Thyroid gland (tissue), 4 donors: ENCODE data around the gene EPS15. TPM values are rescaled to one million over a fixed set of nuclear protein-coding genes. Genes with fewer than 3 reads are reported as not detected.

ENCODE experiments used
- DNase-seq, 2 donors: peaks; one replicate each; pipeline ENCODE4 v3.0.0-alpha.2; 2019
- H3K27ac ChIP-seq, 3 donors: fragments of 200-600 bp; sonication (generic); 1 replicate in 2 of 3; 2 replicates in 1 of 3; pipeline ENCODE4 v1.5.1; 2016 to 2019; ENCODE audit warnings: mild to moderate bottlenecking in 1 of 3, moderate library complexity in 1 of 3
- H3K27me3 ChIP-seq: fragments of 200-600 bp; sonication (generic); one replicate; pipeline ENCODE4 v1.5.1; 2019
- H3K36me3 ChIP-seq, 2 donors: fragments of 200-600 bp; sonication (generic); one replicate each; pipeline ENCODE4 v1.5.1; 2016 to 2019
- H3K4me1 ChIP-seq, 2 donors: fragments of 200-600 bp; sonication (generic); one replicate each; pipeline ENCODE4 v1.5.1; 2017 to 2019
- H3K4me3 ChIP-seq, 3 donors: fragments of 200-600 bp; sonication (generic); replicated peaks in 1 of 3; 1 replicate in 2 of 3; 2 replicates in 1 of 3; pipeline ENCODE4 v1.5.1; 2016; ENCODE audit warnings: mild to moderate bottlenecking in 1 of 3
- H3K9me3 ChIP-seq: fragments of 200-600 bp; sonication (generic); one replicate; pipeline ENCODE4 v1.5.1; 2017
- CTCF ChIP-seq, 6 experiments: fragments of 200-600 bp in 3 of 6; fragments of 450-650 bp in 3 of 6; sonication (generic) in 3 of 6; IDR thresholded peaks; one replicate each; pipeline ENCODE4 v1.5.1; 2016 to 2019; ENCODE audit warnings: antibody characterized with exemption in 6 of 6, mild to moderate bottlenecking in 2 of 6, inconsistent platforms in 1 of 6, moderate library complexity in 1 of 6
- POLR2A ChIP-seq, 2 donors: fragments of 450-650 bp; IDR thresholded peaks; one replicate each; pipeline ENCODE4 v1.6.1; 2017; ENCODE audit warnings: antibody characterized with exemption in 2 of 2, mild to moderate bottlenecking in 2 of 2, moderate library complexity in 1 of 2
- WGBS, 2 donors: methylation state at CpG; one replicate each; pipeline ENCODE4 v1.1.5; 2017; 5-methylcytosine and 5-hydroxymethylcytosine counted together
- intact Hi-C: fragments of 100-400 bp; cut with DNase I; formaldehyde crosslinking; loops from one replicate; pipeline ENCODE4 v1.15.1; 2023
- total RNA-seq, 4 donors: library from RNA; depleted of rRNA; stranded (reverse); fragments of >200 nt; gene quantifications; one replicate each; pipeline ENCODE4 v1.2.3, GENCODE V29; 2016

EPS15 gene
- total RNA-seq, 4 donors from 2014 or later, result 88.0 to 128 (median 102) TPM

DNA sequence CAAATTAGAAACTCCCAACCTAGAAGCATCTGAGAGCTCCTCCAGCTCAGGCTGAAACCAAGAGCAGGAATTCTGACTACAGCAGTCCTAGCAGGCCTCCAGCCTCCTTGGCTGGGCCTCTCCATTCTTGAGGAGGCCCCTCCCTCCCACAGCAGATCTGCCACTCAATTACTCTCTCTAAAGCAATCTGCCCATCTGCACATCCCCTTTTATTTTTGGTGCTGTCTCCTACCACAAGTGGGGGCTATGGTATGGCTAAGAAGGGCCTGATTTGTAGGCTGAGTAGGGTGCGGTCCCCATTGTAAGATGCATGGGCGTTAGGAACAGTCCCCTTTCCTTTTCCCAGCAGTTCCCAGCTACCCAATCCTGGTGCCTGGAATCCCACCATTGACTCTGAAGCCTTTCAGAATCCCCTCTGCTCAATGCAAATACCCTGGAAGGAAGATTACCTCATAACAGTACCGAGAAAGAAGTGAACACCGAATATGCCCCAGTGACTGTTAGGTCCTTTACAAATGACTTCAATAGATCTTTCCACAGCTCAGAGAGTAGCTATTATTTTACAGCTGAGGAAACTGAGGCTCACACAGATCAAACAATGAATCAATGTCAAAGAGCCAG, 177.1 kb downstream of the EPS15 start:
- peaks cover 4 to 11% of the 10 kb centered on the region in 2 donors for H3K4me1 ChIP-seq

GRCh38 chr1:51340380-51340779, 178.7 kb downstream of the EPS15 start:
- Histone ChIP-seq H3K4me1 (peaks cover 4 to 11% of the 10 kb centered on the region in 2 donors), H3K27ac (no peak overlapping the region), H3K36me3 (no peaks in the 10 kb centered on the region), H3K27me3 (no peaks in the 10 kb centered on the region), H3K4me3 (no peak overlapping the region), H3K9me3 (no peaks in the 10 kb centered on the region)
- intact Hi-C loops, result no loop called here
- WGBS, 2 donors, result 98% methylated on average over 6 of the region's 6 CpGs
- TF ChIP-seq CTCF (IDR thresholded peaks at IDR 0.05) (no peak), POLR2A (IDR thresholded peaks at IDR 0.05) (no peak)
- DNase-seq, result no peak

More for the DNA sequence above, 177.1 kb downstream of the EPS15 start:
- Histone ChIP-seq H3K4me3 (no peak overlapping the region), H3K27ac (no peak overlapping the region), H3K36me3 (no peaks in the 10 kb centered on the region), H3K9me3 (no peaks in the 10 kb centered on the region), H3K27me3 (no peaks in the 10 kb centered on the region)
- intact Hi-C loops, result no loop called here
- 88 to 95% methylated on average over 4 of the region's 4 CpGs for WGBS, 2 donors
- no peak for DNase-seq
- TF ChIP-seq CTCF (IDR thresholded peaks at IDR 0.05), result no peak
- TF ChIP-seq POLR2A (IDR thresholded peaks at IDR 0.05), result no peak

DNA sequence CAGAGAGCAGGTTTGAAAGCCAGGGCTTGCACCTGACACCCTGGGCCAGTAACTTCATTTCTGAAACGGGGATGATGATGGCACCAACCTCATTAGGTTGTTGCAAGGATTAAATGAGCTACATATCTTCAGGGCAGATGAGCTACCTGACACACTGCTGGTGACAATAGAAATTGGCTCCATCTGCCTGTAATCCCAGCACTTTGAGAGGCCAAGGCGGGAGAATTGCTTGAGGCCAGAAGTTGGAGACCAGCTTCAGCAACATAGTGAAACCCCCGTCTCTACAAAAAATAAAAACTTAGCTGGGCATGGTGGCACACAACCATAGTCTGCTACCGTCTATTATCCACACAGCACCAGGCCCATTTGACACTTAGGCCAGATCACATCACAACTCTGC, 182.4 kb downstream of the EPS15 start:
- H3K4me1 ChIP-seq, result no peaks in the 10 kb centered on the region
- no peaks in the 10 kb centered on the region for H3K36me3 ChIP-seq
- 84 to 98% methylated on average over 3 to 4 of the region's 4 CpGs for WGBS, 2 donors
- no peaks in the 10 kb centered on the region for H3K9me3 ChIP-seq
- no peaks in the 10 kb centered on the region for H3K27me3 ChIP-seq
- intact Hi-C loops, result no loop called here
- no peak overlapping the region for H3K27ac ChIP-seq
- TF ChIP-seq POLR2A (IDR thresholded peaks at IDR 0.05) (no peak), CTCF (IDR thresholded peaks at IDR 0.05) (no peak)
- no peak overlapping the region for H3K4me3 ChIP-seq
- DNase-seq, result no peak

GRCh38 chr1:51336004-51336403, 183.1 kb downstream of the EPS15 start:
- no peak overlapping the region for H3K4me3 ChIP-seq
- intact Hi-C loops, result no loop called here
- H3K27ac ChIP-seq, result no peak overlapping the region
- no peak for DNase-seq
- H3K9me3 ChIP-seq, result no peaks in the 10 kb centered on the region
- WGBS, 2 donors, result 90 to 97% methylated on average over 3 of the region's 3 CpGs
- H3K36me3 ChIP-seq, result no peaks in the 10 kb centered on the region
- no peak for TF ChIP-seq POLR2A (IDR thresholded peaks at IDR 0.05)
- no peak for TF ChIP-seq CTCF (IDR thresholded peaks at IDR 0.05)
- peaks cover 5 to 6% of the 10 kb centered on the region in 2 donors for H3K4me1 ChIP-seq
- H3K27me3 ChIP-seq, result no peaks in the 10 kb centered on the region

- no peaks in the 10 kb centered on the region for H3K27me3 ChIP-seq
- peak overlapping the region in 2 of 3 donors; percentile 58 to 72 for H3K27ac ChIP-seq
- H3K9me3 ChIP-seq, result no peaks in the 10 kb centered on the region
- intact Hi-C loops, result no loop called here
- H3K36me3 ChIP-seq, result no peaks in the 10 kb centered on the region
- DNase-seq, result peak; percentile 61 to 66
- WGBS, 2 donors, result 47 to 61% methylated on average over 6 to 7 of the region's 7 CpGs
- no peak overlapping the region for H3K4me3 ChIP-seq
- TF ChIP-seq POLR2A (IDR thresholded peaks at IDR 0.05), result peak in 1 of 2 donors; percentile 28
- no peak for TF ChIP-seq CTCF (IDR thresholded peaks at IDR 0.05)
- peaks cover 17 to 19% of the 10 kb centered on the region in 2 donors for H3K4me1 ChIP-seq
Observed at GRCh38 chr1:51331206-51332100, 187.6 kb downstream of the EPS15 start.
